Activated CD8-positive, alpha-beta T cell treated with anti-CD3 and anti-CD28 coated beads for 36 hours (primary cell): ENCODE measurements around the gene NEU4. TPM values are rescaled to one million over a fixed set of nuclear protein-coding genes. Genes with fewer than 3 reads are reported as not detected.
A peak's percentile ranks its signal among the peaks of the same experiment; 100 is the strongest.

Experiments used
- ATAC-seq: fragments of 200-7000 bp; cut with Tn5 transposase; one replicate; pipeline ENCODE4 v1.10.0; 2021; ENCODE audit warnings: mild to moderate bottlenecking, moderate library complexity
- CTCF ChIA-PET: fragments of 350-600 bp; sonication (Branson Sonifier 250); formaldehyde crosslinking; loops from one replicate; lab custom pipeline; 2021; ENCODE audit warnings: antibody characterized with exemption; lab: Charles Lee
- POLR2A ChIA-PET: fragments of 350-600 bp; sonication (Branson Sonifier 250); formaldehyde crosslinking; loops from one replicate; lab custom pipeline; 2021; ENCODE audit warnings: antibody characterized with exemption; lab: Charles Lee
- DNase-seq: peaks from one replicate; pipeline ENCODE4 v3.0.0-alpha.2; 2020
- H3K27ac Mint-ChIP-seq: one replicate; pipeline ENCODE4 v1.8.0; 2021; ENCODE audit warnings: mild to moderate bottlenecking, mixed read lengths
- H3K27me3 Mint-ChIP-seq: one replicate; pipeline ENCODE4 v1.8.0; 2021; ENCODE audit warnings: mixed read lengths
- H3K36me3 Mint-ChIP-seq: one replicate; pipeline ENCODE4 v1.8.0; 2021; ENCODE audit warnings: low read depth, mixed read lengths
- H3K4me1 Mint-ChIP-seq: one replicate; pipeline ENCODE4 v1.8.0; 2021; ENCODE audit warnings: low read depth, mixed read lengths
- H3K4me3 Mint-ChIP-seq: one replicate; pipeline ENCODE4 v1.8.0; 2021; ENCODE audit warnings: mild to moderate bottlenecking, moderate library complexity, mixed read lengths
- H3K9me3 Mint-ChIP-seq: one replicate; pipeline ENCODE4 v1.8.0; 2021; ENCODE audit warnings: mixed read lengths
- CTCF ChIP-seq: fragments of 200-600 bp; IDR thresholded peaks from one replicate; pipeline ENCODE4 v1.8.0; 2022; ENCODE audit warnings: antibody characterized with exemption, mild to moderate bottlenecking
- intact Hi-C: fragments of 100-400 bp; cut with micrococcal nuclease; formaldehyde crosslinking; loops from one replicate; pipeline ENCODE4 v1.10.0; 2022
- total RNA-seq, 2 experiments: library from RNA; stranded (reverse); gene quantifications; one replicate each; pipeline ENCODE4 v1.2.3, GENCODE V29; 2021

Gene NEU4
- total RNA-seq, 2 experiments from 2014 or later = 0.38 to 0.54 TPM

GRCh38 chr2:241864168-241864849, 55.3 kb downstream of the NEU4 start:
- Mint-ChIP-seq H3K4me1 (peaks cover 89% of the 10 kb centered on the region), H3K36me3 (peaks cover 5% of the 10 kb centered on the region), H3K9me3 (peaks cover 10% of the 10 kb centered on the region), H3K27me3 (peaks cover 22% of the 10 kb centered on the region), H3K4me3 (peak overlapping the region; percentile 2), H3K27ac (peak overlapping the region; percentile 73)
- no peak for TF ChIP-seq CTCF
- intact Hi-C loops = loop anchor here (10.0 kb wide), 1 partner anchor 130 kb away; the partner anchor contains the start of gene D2HGDH
- ChIA-PET CTCF (no interaction called here), POLR2A (no interaction called here)
- no peak for DNase-seq
- no peak for ATAC-seq

GRCh38 chr2:241864850-241865213, 55.8 kb downstream of the NEU4 start:
- H3K27ac Mint-ChIP-seq = peak overlapping the region; percentile 22
- H3K4me3 Mint-ChIP-seq = no peak overlapping the region
- TF ChIP-seq CTCF = no peak
- peaks cover 10% of the 10 kb centered on the region for H3K9me3 Mint-ChIP-seq
- peaks cover 88% of the 10 kb centered on the region for H3K4me1 Mint-ChIP-seq
- ChIA-PET CTCF (no interaction called here), POLR2A (no interaction called here)
- H3K27me3 Mint-ChIP-seq = peaks cover 22% of the 10 kb centered on the region
- DNase-seq (no peak), ATAC-seq (no peak)
- intact Hi-C loops = loop anchor here (10.0 kb wide), 1 partner anchor 130 kb away; the partner anchor contains the start of gene D2HGDH
- H3K36me3 Mint-ChIP-seq = peaks cover 5% of the 10 kb centered on the region

GRCh38 chr2:241865416-241865956, 56.5 kb downstream of the NEU4 start:
- no peak for ATAC-seq
- peaks cover 5% of the 10 kb centered on the region for H3K36me3 Mint-ChIP-seq
- intact Hi-C loops = loop anchor here (10.0 kb wide), 1 partner anchor 131 kb away; the partner anchor contains the start of gene D2HGDH
- TF ChIP-seq CTCF = no peak
- H3K4me1 Mint-ChIP-seq = peaks cover 81% of the 10 kb centered on the region
- no peak for DNase-seq
- ChIA-PET POLR2A (interaction anchor here (3.1 kb wide), 1 partner anchor 21 kb away, joined by 8 read pairs; no protein-coding TSS in a partner anchor), CTCF (no interaction called here)
- no peak overlapping the region for H3K4me3 Mint-ChIP-seq
- peak overlapping the region; percentile 15 for H3K27ac Mint-ChIP-seq
- H3K9me3 Mint-ChIP-seq = peaks cover 10% of the 10 kb centered on the region
- peaks cover 22% of the 10 kb centered on the region for H3K27me3 Mint-ChIP-seq

GRCh38 chr2:241865957-241866789, 57.2 kb downstream of the NEU4 start:
- CTCF ChIA-PET = interaction anchor here (1.8 to 3.7 kb wide), 2 partner anchors 12 to 127 kb away, joined by 5 to 62 read pairs; no protein-coding TSS in a partner anchor
- Mint-ChIP-seq H3K4me3 (no peak overlapping the region), H3K27me3 (peaks cover 21% of the 10 kb centered on the region), H3K9me3 (peaks cover 10% of the 10 kb centered on the region), H3K27ac (no peak overlapping the region), H3K4me1 (peaks cover 80% of the 10 kb centered on the region), H3K36me3 (peaks cover 5% of the 10 kb centered on the region)
- POLR2A ChIA-PET = interaction anchor here (0.7 to 3.1 kb wide), 3 partner anchors 15 to 135 kb away, joined by 3 to 8 read pairs (median 3); no protein-coding TSS in a partner anchor
- intact Hi-C loops = loop anchor here (10.0 kb wide), 1 partner anchor 131 kb away; the partner anchor contains the start of gene D2HGDH
- TF ChIP-seq CTCF = no peak
- peak; percentile 58 for DNase-seq
- ATAC-seq = no peak

Other genes starting within 250 kb of the NEU4 start
- gene THAP4, start 172.0 kb upstream of the NEU4 start, total RNA-seq = 10 to 100 TPM; 45.1 to 48.9 TPM
- 10 to 100 TPM; 90.7 to 94.6 TPM for gene ATG4B, start 171.5 kb upstream of the NEU4 start, total RNA-seq
- 10 to 100 TPM; 87.1 to 91.9 TPM for gene DTYMK, start 122.4 kb upstream of the NEU4 start, total RNA-seq
- 10 to 100 TPM; 37.7 to 41.3 TPM for gene ING5, start 107.2 kb upstream of the NEU4 start, total RNA-seq
- gene D2HGDH, start 74.6 kb upstream of the NEU4 start, total RNA-seq = 10 to 100 TPM; 39.4 to 42.6 TPM
- under 1 TPM; 0.89 to 0.95 TPM for gene GAL3ST2, start 32.4 kb upstream of the NEU4 start, total RNA-seq
- 10 to 100 TPM; 19.4 to 20.3 TPM for gene PDCD1, start 49.7 kb downstream of the NEU4 start, total RNA-seq
- gene RTP5, start 60.5 kb downstream of the NEU4 start, total RNA-seq = under 1 TPM; 0.22 to 0.29 TPM